GM15510 (cell line): ENCODE results near the gene HRH3.

Source experiments
- POLR2A ChIP-seq: IDR thresholded peaks from 3 replicates; pipeline ENCODE4 v1.6.1; 2011; ENCODE audit warnings: borderline replicate concordance; ENCODE audit not compliant: insufficient read length; ENCODE audit errors: extremely low read depth

HRH3 gene

GRCh38 chr20:62236766-62237513 lies 16.9 kb upstream of the HRH3 start:
- TF ChIP-seq POLR2A, result no peak

- no peak for TF ChIP-seq POLR2A
Measured at GRCh38 chr20:62236200-62236599, 16.1 kb upstream of the HRH3 start.

- TF ChIP-seq POLR2A, result no peak
Measured at GRCh38 chr20:62235777-62236157, 15.7 kb upstream of the HRH3 start.

- no peak for TF ChIP-seq POLR2A
Measured at GRCh38 chr20:62235001-62235776, 15.1 kb upstream of the HRH3 start.

- TF ChIP-seq POLR2A, result no peak
Measured at GRCh38 chr20:62234339-62234738, 14.3 kb upstream of the HRH3 start.

GRCh38 chr20:62233684-62234083 lies 13.6 kb upstream of the HRH3 start:
- TF ChIP-seq POLR2A, result no peak

GRCh38 chr20:62232770-62233645 lies 12.9 kb upstream of the HRH3 start:
- TF ChIP-seq POLR2A, result no peak

GRCh38 chr20:62232194-62232593 lies 12.1 kb upstream of the HRH3 start:
- no peak for TF ChIP-seq POLR2A

GRCh38 chr20:62231292-62231691 lies 11.2 kb upstream of the HRH3 start:
- no peak for TF ChIP-seq POLR2A

GRCh38 chr20:62230696-62231095 lies 10.6 kb upstream of the HRH3 start:
- TF ChIP-seq POLR2A, result no peak

GRCh38 chr20:62230276-62230675 lies 10.2 kb upstream of the HRH3 start:
- no peak for TF ChIP-seq POLR2A

- TF ChIP-seq POLR2A, result no peak
Measured at GRCh38 chr20:62229667-62230066, 9.6 kb upstream of the HRH3 start.

GRCh38 chr20:62228982-62229545 lies 9.0 kb upstream of the HRH3 start:
- TF ChIP-seq POLR2A, result no peak
